IMR-90 (cell line): ENCODE measurements around the gene SEPHS1. TPM values are rescaled to one million over a fixed set of nuclear protein-coding genes. Genes with fewer than 3 reads are reported as not detected.

ENCODE experiments used
- ATAC-seq: fragments of 200-7000 bp; cut with Tn5 transposase; 2 replicates; pipeline ENCODE4 v1.9.1; 2020; ENCODE audit warnings: low read depth, mild to moderate bottlenecking, moderate library complexity
- BruUV-seq: library from RNA; stranded (reverse); fragments of 400-500 nt; replicated peaks from 2 replicates; lab custom pipeline; 2021; lab: Mats Ljungman, UMichigan
- CTCF ChIA-PET: fragments of 300-600 bp; formaldehyde crosslinking; extraction: SDS; loops from one replicate; lab custom pipeline; 2021; ENCODE audit warnings: antibody characterized with exemption; lab: Yijun Ruan, JAX
- POLR2A ChIA-PET: fragments of 300-600 bp; sonication (Branson Sonifier 250); formaldehyde crosslinking; loops from one replicate; lab custom pipeline; 2022; ENCODE audit warnings: antibody characterized with exemption; ENCODE audit not compliant: unreplicated experiment; lab: Charles Lee
- DNase-seq: peaks from one replicate; pipeline ENCODE4 v3.0.0; 2013
- H2AFZ ChIP-seq: replicated peaks from 2 replicates; pipeline ENCODE3; 2013; ENCODE audit warnings: low read length, mild to moderate bottlenecking; ENCODE audit not compliant: poor library complexity
- H2AK5ac ChIP-seq: 2 replicates; pipeline ENCODE4 v1.6.1; 2013; ENCODE audit warnings: low read depth, low read length, inconsistent platforms
- H2AK9ac ChIP-seq: replicated peaks from 2 replicates; pipeline ENCODE3; 2013; ENCODE audit warnings: mild to moderate bottlenecking, low read depth, low read length, moderate library complexity; ENCODE audit not compliant: poor library complexity
- H2BK120ac ChIP-seq: 2 replicates; pipeline ENCODE4 v1.6.1; 2013; ENCODE audit warnings: low read depth, low read length, inconsistent platforms
- H2BK15ac ChIP-seq: 3 replicates; pipeline ENCODE4 v1.6.1; 2013; ENCODE audit warnings: low read depth, low read length, inconsistent platforms
- H2BK20ac ChIP-seq: 2 replicates; pipeline ENCODE4 v1.6.1; 2013; ENCODE audit warnings: low read depth, mild to moderate bottlenecking, inconsistent platforms, low read length, moderate library complexity
- H2BK5ac ChIP-seq: 2 replicates; pipeline ENCODE4 v1.6.1; 2013; ENCODE audit warnings: mild to moderate bottlenecking, low read depth, low read length, inconsistent platforms; ENCODE audit not compliant: poor library complexity, severe bottlenecking
- H3K14ac ChIP-seq: replicated peaks from 2 replicates; pipeline ENCODE4 v1.6.1; 2013; ENCODE audit warnings: low read depth, low read length, inconsistent platforms
- H3K18ac ChIP-seq: 2 replicates; pipeline ENCODE4 v1.6.1; 2013; ENCODE audit warnings: low read depth, low read length, control low read depth
- H3K23ac ChIP-seq: 2 replicates; pipeline ENCODE4 v1.6.1; 2013; ENCODE audit warnings: low read depth, low read length, inconsistent platforms
- H3K27ac ChIP-seq: 2 replicates; pipeline ENCODE4 v1.5.1; 2013; ENCODE audit warnings: mild to moderate bottlenecking, control low read depth, low read length; ENCODE audit not compliant: insufficient read depth
- H3K27me3 ChIP-seq: 2 replicates; pipeline ENCODE4 v1.6.1; 2013; ENCODE audit warnings: low read length; ENCODE audit not compliant: control insufficient read depth, insufficient read depth
- H3K36me3 ChIP-seq: 2 replicates; pipeline ENCODE4 v1.6.1; 2013; ENCODE audit warnings: low read length, mixed read lengths; ENCODE audit not compliant: control insufficient read depth, insufficient read depth
- H3K4ac ChIP-seq: 2 replicates; pipeline ENCODE4 v1.6.1; 2013; ENCODE audit warnings: low read depth, low read length, inconsistent platforms
- H3K4me1 ChIP-seq: 2 replicates; pipeline ENCODE4 v1.6.1; 2013; ENCODE audit warnings: low read length, mixed read lengths; ENCODE audit not compliant: control insufficient read depth, insufficient read depth
- H3K4me2 ChIP-seq: 2 replicates; pipeline ENCODE4 v1.6.1; 2013; ENCODE audit warnings: low read depth, mild to moderate bottlenecking, control low read depth, low read length, moderate library complexity
- H3K4me3 ChIP-seq: 2 replicates; pipeline ENCODE4 v1.5.1; 2013; ENCODE audit warnings: low read depth, mild to moderate bottlenecking, control low read depth, low read length, moderate library complexity; ENCODE audit not compliant: insufficient read depth
- H3K56ac ChIP-seq: 2 replicates; pipeline ENCODE4 v1.6.1; 2013; ENCODE audit warnings: low read length, inconsistent platforms; ENCODE audit not compliant: insufficient read depth; ENCODE audit errors: extremely low read depth
- H3K79me1 ChIP-seq, 2 experiments: 2 replicates each; pipeline ENCODE4 v1.6.1; 2013; ENCODE audit warnings: low read length in 2 of 2, inconsistent platforms in 1 of 2, low read depth in 1 of 2
- H3K9ac ChIP-seq: 2 replicates; pipeline ENCODE4 v1.6.1; 2013; ENCODE audit warnings: low read depth, low read length, control low read depth
- H3K9me1 ChIP-seq: 2 replicates; pipeline ENCODE4 v1.6.1; 2013; ENCODE audit warnings: low read length, inconsistent platforms; ENCODE audit not compliant: insufficient read depth
- H3K9me3 ChIP-seq: 2 replicates; pipeline ENCODE4 v1.6.1; 2013; ENCODE audit warnings: low read length; ENCODE audit not compliant: control insufficient read depth, insufficient read depth
- H4K20me1 ChIP-seq: 2 replicates; pipeline ENCODE4 v1.6.1; 2013; ENCODE audit warnings: low read length, inconsistent platforms; ENCODE audit not compliant: insufficient read depth
- H4K5ac ChIP-seq: 2 replicates; pipeline ENCODE4 v1.6.1; 2013; ENCODE audit warnings: mild to moderate bottlenecking, low read depth, low read length, control low read depth
- H4K8ac ChIP-seq, 2 experiments: 2 replicates each; pipeline ENCODE4 v1.6.1; 2013; ENCODE audit warnings: low read depth in 2 of 2, low read length in 2 of 2, control low read depth in 1 of 2, inconsistent platforms in 1 of 2
- H4K91ac ChIP-seq: 2 replicates; pipeline ENCODE4 v1.6.1; 2013; ENCODE audit warnings: low read depth, low read length, inconsistent platforms; ENCODE audit not compliant: insufficient read depth
- BHLHE40 ChIP-seq: fragments of 150-350 bp; IDR thresholded peaks from 2 replicates; pipeline ENCODE4 v1.6.1; 2016; ENCODE audit warnings: mild to moderate bottlenecking, low read depth, low read length
- CEBPB ChIP-seq: IDR thresholded peaks from 2 replicates; pipeline ENCODE4 v1.6.1; 2012; ENCODE audit warnings: low read depth, low read length, improper control_type of control experiment
- CHD1 ChIP-seq: IDR thresholded peaks from 2 replicates; pipeline ENCODE4 v1.6.1; 2012; ENCODE audit warnings: low read depth, low read length, improper control_type of control experiment
- CTCF ChIP-seq: conservative IDR thresholded peaks from 2 replicates; pipeline ENCODE4 v1.5.1; 2012; ENCODE audit warnings: mild to moderate bottlenecking, low read depth, low read length, improper control_type of control experiment
- ELK1 ChIP-seq: fragments of 150-350 bp; IDR thresholded peaks from 2 replicates; pipeline ENCODE4 v1.6.1; 2016; ENCODE audit warnings: low read depth, mild to moderate bottlenecking, low read length, moderate library complexity, borderline replicate concordance
- FOS ChIP-seq: fragments of 150-350 bp; IDR thresholded peaks from 2 replicates; pipeline ENCODE4 v1.6.1; 2016; ENCODE audit warnings: low read depth, low read length
- MAFK ChIP-seq: IDR thresholded peaks from 2 replicates; pipeline ENCODE4 v1.6.1; 2012; ENCODE audit warnings: low read depth, low read length, improper control_type of control experiment
- MAZ ChIP-seq: IDR thresholded peaks from 2 replicates; pipeline ENCODE4 v1.6.1; 2012; ENCODE audit warnings: low read depth, mild to moderate bottlenecking, low read length, improper control_type of control experiment, moderate library complexity, borderline replicate concordance
- MXI1 ChIP-seq: IDR thresholded peaks from 2 replicates; pipeline ENCODE4 v1.6.1; 2012; ENCODE audit warnings: low read depth, mild to moderate bottlenecking, low read length, moderate library complexity, borderline replicate concordance
- NFE2L2 ChIP-seq: fragments of 150-350 bp; IDR thresholded peaks from 2 replicates; pipeline ENCODE4 v1.6.1; 2016; ENCODE audit warnings: low read depth, mild to moderate bottlenecking, low read length
- POLR2A ChIP-seq: IDR thresholded peaks from 2 replicates; pipeline ENCODE4 v1.6.1; 2012; ENCODE audit warnings: mild to moderate bottlenecking, low read depth, low read length
- RAD21 ChIP-seq: IDR thresholded peaks from 2 replicates; pipeline ENCODE4 v1.6.1; 2012; ENCODE audit warnings: low read length, improper control_type of control experiment
- RCOR1 ChIP-seq: IDR thresholded peaks from 2 replicates; pipeline ENCODE4 v1.6.1; 2012; ENCODE audit warnings: mild to moderate bottlenecking, low read length, improper control_type of control experiment; ENCODE audit not compliant: insufficient replicate concordance
- RFX5 ChIP-seq: IDR thresholded peaks from 2 replicates; pipeline ENCODE4 v1.8.0; 2012; ENCODE audit warnings: low read depth, mild to moderate bottlenecking, low read length, moderate library complexity
- SMC3 ChIP-seq: fragments of 150-350 bp; IDR thresholded peaks from 2 replicates; pipeline ENCODE4 v1.6.1; 2016; ENCODE audit warnings: low read depth, mild to moderate bottlenecking, antibody characterized with exemption, low read length, moderate library complexity
- USF2 ChIP-seq: fragments of 150-350 bp; IDR thresholded peaks from 2 replicates; pipeline ENCODE4 v1.6.1; 2017; ENCODE audit warnings: mild to moderate bottlenecking, antibody characterized with exemption, low read length, low read depth
- WGBS, 2 experiments: methylation state at CpG; one replicate each; pipeline versions ENCODE4 v1.1.5 to v1.1.7; 2013; ENCODE audit warnings: missing lambda C conversion rate in 2 of 2; ENCODE audit not compliant: insufficient read length in 1 of 2; ENCODE audit errors: extremely low coverage in 2 of 2; 5-methylcytosine and 5-hydroxymethylcytosine counted together
- dilution Hi-C: fragments of 300-500 bp; cut with HindIII; formaldehyde crosslinking; loops from one replicate; pipeline ENCODE4 v1.14.3; 2018; ENCODE audit warnings: low sequenced_read_pairs; ENCODE audit not compliant: unreplicated experiment
- in situ Hi-C: fragments of 300-500 bp; cut with MboI; formaldehyde crosslinking; loops from 3 replicates; pipeline ENCODE4 v1.14.3; 2019; ENCODE audit warnings: low sequenced_read_pairs, inconsistent platforms, mixed read lengths
- intact Hi-C: fragments of 100-400 bp; cut with micrococcal nuclease; formaldehyde crosslinking; loops from 2 replicates; pipeline ENCODE4 v1.10.0; 2022
- polyA plus RNA-seq, 3 experiments: library from polyadenylated mRNA; depleted of rRNA; stranded (reverse); fragments of >200 nt; gene quantifications; 2 replicates each; pipeline ENCODE4 v1.2.3, GENCODE V29; 2012; ENCODE audit warnings: low replicate concordance in 1 of 3
- total RNA-seq: library from RNA; depleted of rRNA; stranded (reverse); fragments of >200 nt; gene quantifications from 2 replicates; pipeline ENCODE4 v1.2.3, GENCODE V29; 2012

Gene SEPHS1
- total and polyA plus RNA-seq, 2 of the 4 experiments (the other 2 are of a cell fraction): 39.4 to 69.4 TPM

- H2AFZ ChIP-seq: no peak overlapping the region
- no peak overlapping the region for H3K18ac ChIP-seq
- H3K23ac ChIP-seq: no peak overlapping the region
- no peak overlapping the region for H3K27ac ChIP-seq
- H3K27me3 ChIP-seq: no peaks in the 10 kb centered on the region
- no peak overlapping the region for H2BK15ac ChIP-seq
- peaks cover 18 to 45% of the 10 kb centered on the region in 2 experiments for H3K79me1 ChIP-seq
- no peak overlapping the region for H3K56ac ChIP-seq
- H3K36me3 ChIP-seq: peaks cover 46% of the 10 kb centered on the region
- POLR2A ChIA-PET: no interaction called here
- no peak overlapping the region for H3K4ac ChIP-seq
- intact Hi-C loops (no loop called here), dilution Hi-C loops (no loop called here), in situ Hi-C loops (no loop called here)
- no TSS peak for BruUV-seq
- no peak overlapping the region for H3K4me2 ChIP-seq
- ATAC-seq (no peak), DNase-seq (no peak)
- no peak overlapping the region for H3K4me3 ChIP-seq
- H3K14ac ChIP-seq: no peak overlapping the region
- CTCF ChIA-PET: interaction anchor here (0.7 kb wide), 1 partner anchor 210 kb away, joined by 3 read pairs; no protein-coding TSS in a partner anchor
- peaks cover 2% of the 10 kb centered on the region; the same call in 1 of the 2 replicates for H3K4me1 ChIP-seq
- no CpG with 5 or more reads among the region's 2 CpGs for WGBS, 2 experiments
- no peaks in the 10 kb centered on the region for H3K9me3 ChIP-seq
- H3K9ac ChIP-seq: no peak overlapping the region
- H3K9me1 ChIP-seq: peaks cover 4% of the 10 kb centered on the region
- H4K8ac ChIP-seq: no peak overlapping the region
- no peak overlapping the region for H4K91ac ChIP-seq
- no peaks in the 10 kb centered on the region for H4K20me1 ChIP-seq
- H2AK9ac ChIP-seq: no peak overlapping the region
- H2BK20ac ChIP-seq: no peak overlapping the region
- no peak overlapping the region for H2BK120ac ChIP-seq
- no peak overlapping the region for H2BK5ac ChIP-seq
- TF ChIP-seq RCOR1 (no peak), MAZ (no peak), ELK1 (no peak), USF2 (no peak), RFX5 (no peak), POLR2A (no peak), MAFK (no peak), CHD1 (no peak), CTCF (no peak), RAD21 (no peak), NFE2L2 (no peak), CEBPB (no peak), MXI1 (no peak), BHLHE40 (no peak), FOS (no peak), SMC3 (no peak)
- no peak overlapping the region for H4K5ac ChIP-seq
- no peak overlapping the region for H2AK5ac ChIP-seq
These were observed 13.5 kb downstream of the SEPHS1 start for GRCh38 chr10:13334556-13334955.
